MCF 10A (cell line): ENCODE results near the gene MAPK9. TPM values are rescaled to one million over a fixed set of nuclear protein-coding genes. Genes with fewer than 3 reads are reported as not detected.

ENCODE experiments used
- BruUV-seq: library from RNA; stranded (reverse); fragments of 400-500 nt; replicated peaks from 2 replicates; lab custom pipeline; 2021; lab: Mats Ljungman, UMichigan
- CTCF ChIA-PET: fragments of 300-600 bp; sonication (Branson Sonifier 250); formaldehyde crosslinking; extraction: SDS; loops from one replicate; lab custom pipeline; 2021; ENCODE audit warnings: antibody characterized with exemption, inconsistent platforms; lab: Yijun Ruan, JAX
- POLR2A ChIA-PET: fragments of 300-600, 350-650 bp; sonication (Branson Sonifier 250); formaldehyde crosslinking; extraction: SDS; loops from one replicate; lab custom pipeline; 2020; ENCODE audit warnings: antibody characterized with exemption, inconsistent platforms; lab: Yijun Ruan, JAX
- DNase-seq: peaks from one replicate; pipeline ENCODE4 v3.0.0-alpha.2; 2018; ENCODE audit not compliant: unreplicated experiment
- H3K27ac Mint-ChIP-seq: one replicate; pipeline ENCODE4 v1.8.0; 2022; ENCODE audit warnings: mild to moderate bottlenecking, low read depth, mixed read lengths; ENCODE audit not compliant: unreplicated experiment
- H3K27me3 Mint-ChIP-seq: one replicate; pipeline ENCODE4 v1.8.0; 2022; ENCODE audit warnings: mixed read lengths; ENCODE audit not compliant: insufficient read depth, unreplicated experiment
- H3K36me3 Mint-ChIP-seq: one replicate; pipeline ENCODE4 v1.8.0; 2022; ENCODE audit warnings: mild to moderate bottlenecking, moderate library complexity, mixed read lengths; ENCODE audit not compliant: insufficient read depth, unreplicated experiment
- H3K4me1 Mint-ChIP-seq: one replicate; pipeline ENCODE4 v1.8.0; 2022; ENCODE audit warnings: mixed read lengths; ENCODE audit not compliant: insufficient read depth, unreplicated experiment
- H3K4me3 Mint-ChIP-seq: one replicate; pipeline ENCODE4 v1.8.0; 2022; ENCODE audit warnings: mild to moderate bottlenecking, moderate library complexity, mixed read lengths; ENCODE audit not compliant: unreplicated experiment
- H3K9me3 Mint-ChIP-seq: one replicate; pipeline ENCODE4 v1.8.0; 2022; ENCODE audit warnings: mixed read lengths; ENCODE audit not compliant: unreplicated experiment
- CTCF ChIP-seq: fragments of 200-600 bp; IDR thresholded peaks from one replicate; pipeline ENCODE4 v1.8.0; 2022; ENCODE audit warnings: antibody characterized with exemption, mild to moderate bottlenecking; ENCODE audit not compliant: unreplicated experiment
- intact Hi-C: fragments of 100-400 bp; cut with micrococcal nuclease; formaldehyde crosslinking; loops from 2 replicates; pipeline ENCODE4 v1.14.1; 2022
- total RNA-seq: library from RNA; stranded (reverse); gene quantifications from 2 replicates; pipeline ENCODE4 v1.2.3, GENCODE V29; 2022

MAPK9 gene
- total RNA-seq, 1 experiment from 2014 or later: 64.0 TPM

GRCh38 chr5:180215783-180216630, 75.9 kb downstream of the MAPK9 start:
- BruUV-seq: no TSS peak
- POLR2A ChIA-PET: no interaction called here

GRCh38 chr5:180214870-180215770, 76.8 kb downstream of the MAPK9 start:
- ChIA-PET CTCF (interaction anchor here (0.6 to 0.7 kb wide), 2 partner anchors 7 to 77 kb away, joined by 3 read pairs; no protein-coding TSS in a partner anchor), POLR2A (no interaction called here)
- intact Hi-C loops: no loop called here
- H3K4me1 Mint-ChIP-seq: peaks cover 6% of the 10 kb centered on the region
- no peaks in the 10 kb centered on the region for H3K9me3 Mint-ChIP-seq
- DNase-seq: no peak
- no TSS peak for BruUV-seq
- H3K27me3 Mint-ChIP-seq: no peaks in the 10 kb centered on the region
- H3K27ac Mint-ChIP-seq: no peak overlapping the region
- no peak for TF ChIP-seq CTCF
- H3K4me3 Mint-ChIP-seq: no peak overlapping the region
- no peaks in the 10 kb centered on the region for H3K36me3 Mint-ChIP-seq

More at GRCh38 chr5:180215783-180216630, 75.9 kb downstream of the MAPK9 start:
- no peaks in the 10 kb centered on the region for H3K9me3 Mint-ChIP-seq
- CTCF ChIA-PET: no interaction called here
- TF ChIP-seq CTCF: no peak
- no peak overlapping the region for H3K4me3 Mint-ChIP-seq
- no peak for DNase-seq
- intact Hi-C loops: no loop called here
- no peaks in the 10 kb centered on the region for H3K36me3 Mint-ChIP-seq
- no peak overlapping the region for H3K27ac Mint-ChIP-seq
- peaks cover 6% of the 10 kb centered on the region for H3K4me1 Mint-ChIP-seq
- no peaks in the 10 kb centered on the region for H3K27me3 Mint-ChIP-seq

- BruUV-seq: no TSS peak
- Mint-ChIP-seq H3K9me3 (no peaks in the 10 kb centered on the region), H3K4me3 (no peak overlapping the region), H3K27me3 (peaks cover under 1% of the 10 kb centered on the region), H3K27ac (no peak overlapping the region), H3K4me1 (peaks cover 6% of the 10 kb centered on the region), H3K36me3 (no peaks in the 10 kb centered on the region)
- TF ChIP-seq CTCF: no peak
- no peak for DNase-seq
- POLR2A ChIA-PET: no interaction called here
- intact Hi-C loops: no loop called here
- CTCF ChIA-PET: no interaction called here
Measured at GRCh38 chr5:180213657-180214207, 78.2 kb downstream of the MAPK9 start.

- ChIA-PET CTCF (no interaction called here), POLR2A (no interaction called here)
- H3K27ac Mint-ChIP-seq: no peak overlapping the region
- H3K4me3 Mint-ChIP-seq: no peak overlapping the region
- BruUV-seq: no TSS peak
- peak; percentile 33 for DNase-seq
- intact Hi-C loops: no loop called here
- TF ChIP-seq CTCF: no peak
- peaks cover 6% of the 10 kb centered on the region for H3K27me3 Mint-ChIP-seq
- no peaks in the 10 kb centered on the region for H3K36me3 Mint-ChIP-seq
- peaks cover 10% of the 10 kb centered on the region for H3K4me1 Mint-ChIP-seq
- H3K9me3 Mint-ChIP-seq: no peaks in the 10 kb centered on the region
Measured at GRCh38 chr5:180213256-180213600, 78.7 kb downstream of the MAPK9 start.
